AG20443 (cell line): ENCODE results near the gene TSHZ2.
"Not testable (repeated sequence)": the region's sequence is repeated elsewhere in the genome, so short reads cannot be mapped to it uniquely, and the experiment has no call there.

ENCODE experiments used
- DNase-seq: peaks from one replicate; pipeline ENCODE4 v3.0.0; 2012; ENCODE audit warnings: low spot score, mixed read lengths

Gene TSHZ2

DNA sequence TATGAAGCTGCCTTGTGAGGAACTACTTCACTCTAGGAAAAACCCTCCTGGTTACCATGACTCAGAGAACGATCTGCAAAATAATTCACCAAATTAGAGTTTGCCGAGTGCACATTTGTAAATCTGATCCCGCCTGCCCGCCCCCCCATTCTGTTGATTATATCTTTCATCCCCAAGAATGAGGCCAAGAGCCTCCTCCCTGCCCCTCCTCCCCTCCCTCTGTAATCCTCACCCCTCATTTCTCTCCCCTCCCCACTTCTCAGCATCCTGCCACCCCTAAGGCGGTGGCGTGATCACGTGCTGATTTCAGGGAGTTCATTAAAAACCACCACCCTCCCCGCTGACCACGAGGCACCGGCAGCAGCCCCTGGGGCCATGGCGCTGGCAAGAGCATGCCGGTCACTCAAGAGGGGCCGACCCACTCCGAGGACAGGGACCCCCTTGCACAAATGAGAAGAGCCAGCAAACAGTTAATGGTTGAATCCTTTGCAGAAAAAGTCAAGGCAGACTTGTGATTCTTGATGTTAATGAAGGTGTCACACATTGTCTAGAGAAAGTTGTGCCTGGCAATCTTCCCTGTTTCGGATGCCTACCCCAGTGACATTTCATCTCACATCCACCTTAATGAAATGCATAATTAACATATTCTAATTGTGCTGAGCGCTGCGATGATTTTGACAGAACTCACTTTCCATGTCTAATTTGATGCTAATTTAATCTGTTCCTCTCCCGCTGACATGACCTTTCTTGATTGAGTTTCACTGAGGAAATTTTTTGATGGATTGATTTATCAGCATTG lies 373.6 kb downstream of the TSHZ2 start:
- DNase-seq, result no peak

DNA sequence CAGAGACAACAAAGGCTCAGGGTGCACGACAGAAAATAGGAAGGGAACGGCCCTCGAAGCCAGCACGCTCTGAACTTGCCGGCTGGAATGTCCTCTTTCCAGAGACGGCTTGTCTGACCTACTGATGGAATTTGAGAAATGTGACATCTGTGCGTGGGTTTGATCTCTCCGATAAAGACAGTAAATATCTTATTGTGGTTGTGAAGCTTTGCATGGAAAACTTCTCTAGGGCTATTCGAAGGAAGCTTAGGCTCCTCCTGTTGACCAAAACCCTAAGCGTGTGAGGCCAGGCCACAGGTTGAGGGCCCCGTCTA lies 374.1 kb downstream of the TSHZ2 start:
- no peak for DNase-seq

DNA sequence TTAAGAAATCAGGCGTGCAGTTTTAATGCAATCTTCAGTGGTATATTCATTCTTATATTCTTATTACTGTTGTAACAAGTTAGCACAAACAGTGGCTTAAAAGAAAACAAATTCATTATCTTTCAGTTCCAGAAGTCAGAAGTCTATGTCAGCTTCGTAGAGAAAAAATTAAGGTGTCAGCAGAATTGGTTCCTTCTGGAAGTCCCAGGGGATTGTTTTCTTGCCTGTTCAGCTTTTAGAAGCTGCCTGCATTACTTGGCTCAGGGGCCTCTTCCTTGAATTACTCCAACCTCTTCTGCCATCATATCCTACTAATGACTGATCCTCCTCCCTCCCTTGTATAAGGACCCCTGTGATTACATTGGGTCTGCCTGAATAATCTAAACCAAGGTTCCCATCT lies 377.6 kb downstream of the TSHZ2 start:
- DNase-seq, result no peak

DNA sequence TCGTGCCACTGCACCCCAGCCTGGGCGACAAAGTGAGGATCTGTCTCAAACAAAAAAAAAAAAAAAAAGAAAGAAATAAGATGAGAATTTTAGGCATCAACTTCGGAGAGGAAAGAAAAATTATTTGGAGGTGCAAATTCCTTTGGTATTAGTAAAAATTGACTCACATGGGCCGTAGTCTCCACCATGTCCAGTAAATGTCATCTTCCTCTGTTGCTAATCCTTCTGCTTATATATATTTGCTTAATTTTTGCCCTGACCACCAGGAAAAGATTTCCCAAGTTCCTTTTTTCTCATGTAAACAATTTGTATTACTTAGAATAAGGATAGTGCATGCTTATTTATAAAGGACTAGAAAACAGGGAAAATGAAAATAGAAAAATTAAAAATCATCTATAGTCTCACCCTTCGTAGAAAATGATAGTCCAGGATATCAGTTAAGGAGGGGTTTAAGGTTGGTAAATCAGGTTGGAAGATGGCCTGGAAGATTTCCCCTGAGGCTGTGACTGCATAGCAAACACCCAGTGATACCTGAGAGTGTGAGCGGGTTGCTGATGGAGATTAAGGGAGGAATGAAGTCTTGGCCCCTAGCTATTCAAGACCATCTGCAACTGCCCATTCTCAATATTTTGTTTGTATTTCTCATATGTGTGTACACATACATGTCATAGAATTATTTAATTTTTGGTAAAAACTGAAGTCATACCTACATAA lies 380.7 kb downstream of the TSHZ2 start:
- DNase-seq, result peak; percentile 33

DNA sequence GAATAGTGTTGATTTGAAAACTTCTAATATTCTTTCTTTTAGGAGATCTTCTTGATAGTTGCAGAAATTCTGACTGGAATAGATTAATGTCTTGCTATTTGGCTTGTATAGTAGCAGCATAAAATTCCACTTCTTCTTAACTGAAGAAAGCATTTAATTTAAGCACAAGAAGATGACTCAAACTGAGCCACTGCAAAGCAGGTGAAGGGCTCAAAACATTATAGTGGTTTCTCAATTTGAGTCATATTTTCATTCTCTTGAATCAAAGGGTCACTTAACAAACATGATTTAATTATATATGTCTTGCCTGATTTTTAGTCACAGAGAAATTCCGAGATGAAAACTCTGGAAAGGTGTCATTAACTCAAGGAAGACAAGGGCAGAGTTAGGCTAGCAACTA lies 382.2 kb downstream of the TSHZ2 start:
- no peak for DNase-seq

DNA sequence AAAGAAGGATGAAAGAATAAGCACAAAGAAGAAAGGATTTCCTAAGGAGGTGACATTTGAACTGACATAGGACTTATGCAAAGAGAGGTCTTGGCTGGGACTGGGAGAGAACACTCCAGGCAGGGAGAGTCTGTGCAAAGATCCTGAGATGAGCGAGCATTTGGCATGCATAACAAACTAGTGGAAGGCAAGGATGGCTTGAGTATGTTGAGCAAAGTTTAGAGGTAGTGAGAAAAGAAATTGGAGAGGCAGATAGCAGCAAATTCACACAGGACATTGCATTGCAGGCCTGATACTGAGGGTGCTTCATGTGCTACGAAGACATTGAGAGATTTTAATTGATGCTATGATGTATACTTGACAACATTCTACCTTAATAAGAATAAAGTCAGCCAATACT lies 383.6 kb downstream of the TSHZ2 start:
- no peak for DNase-seq

DNA sequence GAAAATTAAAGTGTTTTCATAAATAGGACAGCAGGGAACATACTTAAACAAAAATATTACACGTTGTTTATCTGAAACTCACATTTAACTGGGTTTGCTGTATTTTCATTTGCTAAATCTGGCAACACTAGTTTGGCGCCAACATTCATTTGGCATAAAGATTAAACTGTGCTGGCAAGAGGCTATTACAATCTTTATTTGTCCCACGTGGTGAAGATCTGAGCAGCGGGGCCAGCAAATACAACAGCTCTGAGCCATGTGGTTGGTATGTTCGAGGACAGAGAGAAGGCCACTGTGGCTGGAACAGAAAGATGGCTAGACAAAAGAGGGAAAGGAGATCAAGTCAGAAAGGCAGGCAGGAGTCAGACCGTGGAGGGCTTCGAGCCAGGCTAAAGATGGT lies 387.3 kb downstream of the TSHZ2 start:
- DNase-seq, result no peak

DNA sequence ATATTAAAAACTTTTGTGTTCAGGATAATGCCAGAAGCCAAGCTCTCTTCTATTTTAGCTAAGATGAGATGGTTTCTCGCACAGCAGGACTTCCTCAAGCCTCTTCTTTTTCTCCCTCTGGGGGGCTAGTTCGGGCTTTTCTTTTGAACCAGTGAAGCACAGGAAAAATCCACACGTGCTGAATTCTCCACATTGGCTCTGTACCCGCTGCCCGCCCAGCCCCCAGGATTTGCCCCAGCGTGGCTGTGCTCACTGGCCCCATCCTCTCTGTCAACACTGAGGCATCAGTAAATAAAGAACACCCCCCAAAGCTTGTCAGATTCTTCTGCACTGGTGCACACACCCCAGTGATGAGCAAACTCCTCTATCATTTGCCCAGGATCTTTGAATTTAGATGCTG lies 388.7 kb downstream of the TSHZ2 start:
- DNase-seq, result no peak

DNA sequence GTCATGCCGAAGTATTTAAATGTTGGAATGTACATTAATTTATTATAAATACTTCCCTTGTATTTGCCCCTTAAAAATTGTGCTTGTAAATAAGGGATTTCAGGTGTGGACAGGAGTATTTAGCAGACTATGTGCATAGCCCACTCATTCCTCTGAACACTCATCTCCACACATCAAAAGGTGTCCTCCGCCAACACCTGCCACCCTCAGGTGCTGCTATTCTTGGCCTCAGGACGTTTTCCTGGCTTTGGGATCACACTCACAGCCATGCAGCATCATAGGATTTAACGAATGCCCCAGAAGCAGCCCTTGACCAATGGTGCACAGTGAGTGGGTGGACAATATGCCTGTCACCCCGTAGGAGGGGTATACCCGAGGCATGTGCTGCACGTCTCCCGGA lies 390.6 kb downstream of the TSHZ2 start:
- no peak for DNase-seq

DNA sequence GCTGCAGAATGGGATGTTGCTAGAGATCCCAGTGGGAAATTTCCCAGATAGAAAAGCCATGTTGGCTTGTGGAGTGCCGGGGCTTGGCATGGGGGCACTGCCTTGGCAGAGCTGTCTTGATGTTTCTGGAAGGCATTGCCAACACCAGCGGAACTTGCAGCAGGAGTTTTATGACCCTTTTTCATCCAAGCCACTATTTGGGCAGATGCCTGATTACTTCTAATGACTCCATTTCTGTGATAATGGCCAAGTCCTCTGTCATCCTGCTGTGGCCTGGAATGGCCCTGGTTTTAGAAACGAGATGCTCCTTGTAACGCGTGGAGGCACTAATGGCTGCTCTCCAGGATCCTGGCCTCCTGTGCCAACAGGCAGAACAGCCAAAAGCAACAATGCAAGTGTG lies 392.5 kb downstream of the TSHZ2 start:
- no peak for DNase-seq

DNA sequence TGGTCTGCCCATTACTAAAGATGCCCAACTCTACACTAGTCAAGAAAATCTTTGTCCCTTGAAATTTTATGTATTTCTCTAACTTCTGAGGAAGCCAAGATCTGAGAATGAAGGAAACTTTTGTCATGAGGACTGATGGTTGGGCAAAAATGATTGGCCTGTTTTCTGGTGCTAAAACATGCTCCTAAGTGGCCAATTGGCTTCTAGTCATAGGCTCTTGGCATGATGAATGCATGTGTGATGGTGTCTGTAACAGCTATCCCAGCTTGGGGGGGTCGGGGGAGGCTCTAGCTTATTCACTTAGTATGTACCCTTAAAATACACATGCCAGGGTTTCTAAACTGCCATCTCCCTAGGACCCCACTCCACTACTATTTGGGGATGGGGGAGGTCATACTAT lies 392.9 kb downstream of the TSHZ2 start:
- DNase-seq, result no peak

DNA sequence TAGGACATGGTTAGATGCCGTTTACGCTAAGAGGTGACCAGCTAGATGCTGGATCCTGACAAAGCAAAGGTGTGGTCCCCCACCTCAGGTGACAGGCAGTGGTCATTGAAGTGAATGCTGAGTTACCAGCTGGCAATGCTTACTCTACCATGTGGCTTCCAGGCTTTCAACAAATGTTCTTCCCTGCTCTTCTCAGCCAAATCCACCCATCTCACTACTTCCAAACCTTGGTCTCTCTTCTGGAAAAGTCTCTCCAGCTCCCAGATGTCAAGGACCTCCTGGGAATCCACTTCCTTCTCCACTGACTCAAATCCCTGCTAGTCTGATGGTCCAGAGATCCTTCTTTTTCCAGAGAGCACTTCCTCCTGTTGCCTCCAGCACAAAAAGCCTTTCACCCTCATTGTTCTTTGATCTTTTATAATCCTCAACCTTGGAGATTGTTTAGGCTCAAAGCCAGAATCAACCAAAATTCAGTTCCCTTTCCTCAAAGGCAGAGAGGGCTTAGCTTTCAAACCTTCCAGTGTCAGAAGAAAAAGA lies 393.4 kb downstream of the TSHZ2 start:
- DNase-seq, result no peak

DNA sequence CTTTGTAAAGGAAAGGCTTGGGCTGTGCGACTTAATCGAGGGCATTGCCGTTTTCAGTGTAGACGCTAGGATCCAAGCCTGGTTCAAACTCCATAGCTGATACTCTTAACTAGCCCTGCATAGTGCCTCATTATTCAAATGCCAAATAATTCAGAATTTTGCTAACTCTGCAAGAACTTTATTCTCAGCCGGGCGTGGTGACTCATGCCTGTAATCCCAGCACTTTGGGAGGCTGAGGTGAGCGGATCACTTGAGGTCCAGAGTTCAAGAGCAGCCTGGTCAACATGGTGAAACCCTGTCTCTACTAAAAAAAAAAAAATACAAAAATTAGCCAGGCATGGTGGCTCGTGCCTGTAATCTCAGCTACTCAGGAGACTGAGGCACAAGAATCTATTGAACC lies 394.8 kb downstream of the TSHZ2 start:
- DNase-seq, result not testable (repeated sequence)

DNA sequence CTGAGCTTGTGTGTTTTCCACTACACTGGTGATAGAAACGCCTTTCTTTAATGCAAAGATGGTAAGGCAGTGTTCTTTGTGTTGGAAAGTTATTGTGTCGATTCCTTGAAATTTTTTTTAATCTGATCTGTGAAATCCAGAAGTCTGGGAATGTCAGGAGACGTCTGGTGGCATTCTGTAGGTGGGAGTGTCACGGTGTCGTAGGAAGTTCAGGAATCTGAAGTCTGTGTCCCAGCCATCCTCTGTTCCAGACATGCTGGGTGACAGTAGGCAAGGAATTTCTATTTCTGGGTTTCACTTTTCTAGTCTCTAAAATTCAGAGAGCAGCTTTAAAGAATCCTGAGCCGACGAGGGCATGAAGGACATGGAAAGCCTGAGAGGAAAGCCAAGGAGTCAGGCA lies 397.7 kb downstream of the TSHZ2 start:
- DNase-seq, result no peak

DNA sequence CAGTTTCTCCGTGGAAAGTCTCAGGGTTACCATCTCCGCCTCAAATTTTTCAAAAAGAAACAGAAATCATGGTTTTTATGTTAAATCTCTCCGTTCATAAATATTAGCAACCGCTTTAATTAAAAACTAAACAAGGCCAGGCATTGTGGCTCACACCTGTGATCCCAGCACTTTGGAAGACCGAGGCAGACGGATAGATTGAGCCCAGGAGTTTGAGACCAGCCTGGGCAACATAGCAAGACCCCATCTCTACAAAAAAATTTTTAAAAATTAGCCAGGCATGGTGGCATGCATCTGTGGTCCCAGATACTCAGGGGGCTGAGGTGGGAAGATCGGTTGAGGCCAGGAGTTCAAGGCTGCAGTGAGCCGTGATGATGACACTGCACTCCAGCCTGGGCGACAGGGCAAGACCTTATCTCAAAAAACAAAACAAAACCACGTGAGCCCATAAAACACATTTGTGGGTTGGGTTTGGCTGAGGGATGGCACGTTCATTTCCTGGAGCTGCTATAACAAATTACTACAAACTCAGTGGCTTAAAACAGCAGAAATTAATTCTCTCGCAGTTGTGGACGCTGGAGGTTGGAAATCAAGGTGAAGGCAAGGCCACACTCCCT lies 398.3 kb downstream of the TSHZ2 start:
- DNase-seq, result no peak

DNA sequence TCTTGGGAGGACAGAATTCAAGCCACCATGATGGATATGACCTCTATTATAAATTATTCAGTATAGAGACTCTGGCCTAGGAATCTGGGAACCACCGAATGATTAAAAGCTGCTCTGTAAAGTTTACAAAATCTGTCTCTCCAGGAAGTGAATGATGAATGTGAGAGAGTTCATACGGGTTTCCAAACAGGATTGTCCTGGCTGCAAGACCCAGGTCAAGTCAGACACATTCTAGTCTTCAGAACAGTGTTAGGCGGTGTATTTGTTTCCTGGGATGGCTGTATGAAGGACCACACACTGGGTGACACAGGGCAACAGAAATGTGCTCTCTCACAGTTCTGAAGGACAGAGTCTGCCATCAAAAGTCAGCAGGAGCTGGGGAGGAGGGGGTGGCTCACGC lies 399.1 kb downstream of the TSHZ2 start:
- no peak for DNase-seq

DNA sequence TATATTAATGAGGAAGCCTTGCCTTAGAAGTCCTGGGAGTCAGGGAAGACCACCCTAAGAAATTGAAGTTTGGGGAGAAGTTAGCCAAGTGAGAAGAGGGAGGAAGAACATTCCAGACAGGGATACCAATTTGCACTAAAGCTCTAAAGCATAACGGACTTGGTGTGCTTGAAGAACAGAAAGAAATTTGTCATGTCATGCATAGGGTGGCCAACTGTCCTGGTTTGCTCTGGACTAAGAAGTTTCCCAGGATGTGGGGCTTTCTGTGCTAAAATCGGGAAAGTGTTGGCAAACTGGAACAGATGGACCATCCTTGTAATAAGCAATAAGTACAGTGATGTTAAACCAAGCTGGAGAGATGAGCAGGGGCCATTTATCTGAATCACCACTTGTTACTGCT lies 403.9 kb downstream of the TSHZ2 start:
- DNase-seq, result no peak

DNA sequence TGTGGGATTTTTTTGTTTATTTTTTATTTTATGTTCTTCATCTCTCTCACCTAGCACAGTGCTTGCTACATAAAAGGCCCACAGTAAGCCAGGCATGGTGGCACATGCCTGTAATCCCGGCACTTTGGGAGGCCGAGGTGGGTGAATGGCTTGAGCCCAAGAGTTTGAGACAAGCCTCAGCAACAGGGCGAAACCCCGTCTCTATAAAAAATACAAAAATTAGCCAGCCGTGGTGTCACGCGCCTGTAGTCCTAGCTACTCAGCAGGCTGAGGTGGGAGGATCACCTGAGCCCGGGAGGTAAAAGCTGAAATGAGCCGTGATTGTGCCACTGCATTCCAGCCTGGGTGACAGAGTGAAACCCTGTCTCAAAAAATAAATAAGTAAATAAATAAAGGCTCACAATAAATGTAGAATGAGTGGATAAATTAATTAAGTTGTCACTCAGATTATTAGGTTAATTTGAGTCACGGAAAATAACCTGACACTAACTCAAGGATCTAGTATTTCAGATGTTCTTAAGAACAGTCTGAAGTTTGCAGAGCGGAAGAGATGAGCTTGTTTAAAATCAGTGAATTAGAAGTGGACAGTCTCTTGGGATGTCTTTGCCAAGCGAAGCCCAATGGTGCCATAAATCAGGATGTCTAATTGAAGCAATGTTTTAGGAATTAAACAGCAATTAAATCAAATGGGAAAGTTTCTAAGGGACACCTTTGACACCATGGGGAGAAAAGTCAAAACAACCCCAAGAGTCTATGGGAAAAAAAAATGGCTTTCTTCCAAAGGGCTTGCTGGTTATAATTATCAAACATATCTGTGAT lies 407.1 kb downstream of the TSHZ2 start:
- DNase-seq, result no peak

DNA sequence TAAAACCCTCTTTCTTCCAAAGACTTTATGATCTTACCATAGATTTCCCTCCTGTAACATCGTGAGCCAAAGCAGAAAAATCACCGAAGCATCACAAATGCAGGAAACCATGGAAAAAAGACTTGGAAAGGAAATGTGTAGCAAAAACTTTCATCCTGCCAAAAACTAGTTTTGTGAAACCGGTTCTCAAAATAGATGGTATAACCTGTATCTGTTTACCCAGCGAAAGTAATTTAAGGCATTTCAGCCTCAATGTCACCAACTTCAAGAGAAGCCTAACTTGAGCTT lies 407.6 kb downstream of the TSHZ2 start:
- no peak for DNase-seq

DNA sequence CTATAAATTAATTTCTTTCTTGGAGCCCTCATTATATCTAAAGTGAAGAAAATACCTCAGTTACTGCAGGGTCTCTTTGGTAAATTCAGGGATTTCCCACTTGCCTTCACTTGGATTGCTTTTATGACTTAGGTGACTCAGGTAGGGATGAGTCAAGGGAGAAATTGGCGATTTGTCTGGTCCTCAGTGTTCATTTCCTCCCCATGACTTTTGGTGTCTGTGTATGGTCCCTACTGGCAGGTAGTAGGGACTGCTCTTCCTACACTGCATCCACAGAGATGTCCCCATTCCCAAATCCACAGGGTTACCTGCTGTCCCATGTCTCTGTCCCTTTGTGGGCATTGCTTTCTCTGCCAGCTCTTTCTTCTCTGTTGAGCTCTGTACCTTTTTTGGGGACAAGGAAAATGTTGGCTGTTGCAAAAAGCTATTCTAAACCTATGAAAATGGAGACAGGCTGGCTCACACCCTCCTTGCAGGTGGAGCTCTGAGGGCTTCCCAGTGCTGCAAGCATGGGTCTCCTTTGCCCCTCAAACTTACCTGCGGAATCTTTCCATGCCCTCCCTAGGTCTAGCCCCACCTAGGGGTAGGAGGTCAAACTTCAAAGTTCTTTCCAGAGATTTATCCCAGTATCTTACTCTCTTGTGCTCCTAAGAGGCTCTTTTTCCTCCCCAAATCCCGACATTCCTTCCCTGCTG lies 409.6 kb downstream of the TSHZ2 start:
- no peak for DNase-seq

DNA sequence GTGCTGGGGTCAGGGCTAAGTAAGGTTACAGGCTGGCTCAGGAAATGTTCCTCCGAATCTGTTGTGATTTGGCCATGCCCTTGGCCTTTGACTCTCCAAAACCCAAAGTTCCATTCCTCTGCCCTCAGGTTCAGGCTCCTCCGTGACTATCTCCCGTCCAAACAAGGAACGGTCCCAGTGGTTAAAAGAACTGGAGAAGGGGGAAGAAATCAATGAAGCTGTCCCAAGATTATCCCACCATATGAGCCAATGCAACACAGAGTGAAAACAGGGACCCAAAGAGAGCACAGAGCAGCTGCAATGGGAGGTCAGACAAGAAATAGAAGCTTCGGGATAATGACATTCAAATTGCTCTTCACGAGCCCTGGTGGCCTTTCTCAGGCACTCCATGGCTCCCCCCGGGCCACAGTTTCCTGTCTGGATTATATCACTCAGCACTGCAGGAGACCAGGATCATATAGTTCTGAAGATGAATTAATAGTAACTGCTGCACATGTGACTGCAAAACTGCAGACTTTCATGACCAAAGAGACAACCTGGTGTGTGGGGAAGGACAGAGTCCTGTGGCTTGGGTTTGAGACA lies 410.2 kb downstream of the TSHZ2 start:
- DNase-seq, result no peak

DNA sequence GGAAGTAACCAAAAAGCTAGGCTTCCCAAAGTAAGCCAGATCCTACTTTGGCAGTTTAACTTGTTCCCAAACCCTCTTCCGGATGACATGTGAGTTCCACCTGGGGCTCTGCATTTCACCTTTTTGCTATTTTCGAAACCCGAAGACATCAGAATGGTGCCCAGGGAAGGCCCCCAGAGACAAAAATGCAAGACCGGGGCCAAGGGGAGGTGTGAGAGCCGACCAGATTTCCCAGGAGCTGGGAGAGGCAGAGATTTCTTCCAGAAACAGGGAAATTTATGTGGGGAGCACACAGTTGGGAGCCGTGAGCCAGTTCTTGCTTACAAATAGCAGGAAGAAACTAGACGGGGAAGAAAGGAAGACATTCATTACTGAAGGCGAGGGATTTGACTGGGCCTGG lies 411.8 kb downstream of the TSHZ2 start:
- DNase-seq, result no peak
